ENCODE measurements around the gene ZNF474.

Gene ZNF474

GRCh38 chr5:122144236-122144635, 14.9 kb downstream of the ZNF474 start:
- no peak overlapping the region for H3K9ac ChIP-seq (ENCODE audit: low read depth, low read length)
- H3K9me3 ChIP-seq (ENCODE audit: insufficient read depth, low read depth, low read length), result no peaks in the 10 kb centered on the region
- no peaks in the 10 kb centered on the region for H3K4me1 ChIP-seq (ENCODE audit: insufficient read depth, low read length)
- no peaks in the 10 kb centered on the region for H3K27me3 ChIP-seq (ENCODE audit: insufficient read depth, low read length)
- H3K4me3 ChIP-seq (ENCODE audit: low read length), result no peak overlapping the region
- H3K27ac ChIP-seq (ENCODE audit: low read length), result no peak overlapping the region
- H3K36me3 ChIP-seq (ENCODE audit: insufficient read depth, low read depth, low read length), result no peaks in the 10 kb centered on the region

GRCh38 chr5:122145906-122146305, 16.6 kb downstream of the ZNF474 start:
- H3K4me3 ChIP-seq (ENCODE audit: low read length), result no peak overlapping the region
- H3K27ac ChIP-seq (ENCODE audit: low read length), result no peak overlapping the region
- no peak overlapping the region for H3K9ac ChIP-seq (ENCODE audit: low read depth, low read length)
- H3K36me3 ChIP-seq (ENCODE audit: insufficient read depth, low read depth, low read length), result no peaks in the 10 kb centered on the region
- H3K4me1 ChIP-seq (ENCODE audit: insufficient read depth, low read length), result no peaks in the 10 kb centered on the region
- H3K27me3 ChIP-seq (ENCODE audit: insufficient read depth, low read length), result no peaks in the 10 kb centered on the region
- no peaks in the 10 kb centered on the region for H3K9me3 ChIP-seq (ENCODE audit: insufficient read depth, low read depth, low read length)

- no peaks in the 10 kb centered on the region for H3K9me3 ChIP-seq (ENCODE audit: insufficient read depth, low read depth, low read length)
- no peaks in the 10 kb centered on the region for H3K4me1 ChIP-seq (ENCODE audit: insufficient read depth, low read length)
- no peaks in the 10 kb centered on the region for H3K27me3 ChIP-seq (ENCODE audit: insufficient read depth, low read length)
- no peak overlapping the region for H3K27ac ChIP-seq (ENCODE audit: low read length)
- no peak overlapping the region for H3K4me3 ChIP-seq (ENCODE audit: low read length)
- no peak overlapping the region for H3K9ac ChIP-seq (ENCODE audit: low read depth, low read length)
- no peaks in the 10 kb centered on the region for H3K36me3 ChIP-seq (ENCODE audit: insufficient read depth, low read depth, low read length)
Observed at GRCh38 chr5:122149321-122150090, 20.2 kb downstream of the ZNF474 start.

DNA sequence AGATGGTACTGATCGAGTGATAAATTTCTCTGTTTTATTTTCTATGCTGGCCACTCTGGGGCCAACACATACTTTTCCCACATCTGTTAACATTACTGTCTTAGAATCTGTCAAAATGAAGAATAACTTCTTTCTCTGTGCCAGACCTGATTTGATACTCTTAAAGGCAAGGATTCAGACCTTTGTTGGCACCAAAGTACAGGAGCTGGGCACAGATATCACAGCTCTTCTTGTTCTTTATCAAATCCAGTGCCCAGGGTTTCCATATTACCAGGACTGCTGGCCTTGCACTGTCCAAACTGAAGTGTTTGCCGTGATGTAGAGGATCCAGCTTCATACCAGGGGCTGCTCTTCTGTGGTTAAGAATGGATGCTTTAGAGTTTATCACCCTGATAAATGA, 20.9 kb downstream of the ZNF474 start:
- H3K4me1 ChIP-seq (ENCODE audit: insufficient read depth, low read length), result no peaks in the 10 kb centered on the region

DNA sequence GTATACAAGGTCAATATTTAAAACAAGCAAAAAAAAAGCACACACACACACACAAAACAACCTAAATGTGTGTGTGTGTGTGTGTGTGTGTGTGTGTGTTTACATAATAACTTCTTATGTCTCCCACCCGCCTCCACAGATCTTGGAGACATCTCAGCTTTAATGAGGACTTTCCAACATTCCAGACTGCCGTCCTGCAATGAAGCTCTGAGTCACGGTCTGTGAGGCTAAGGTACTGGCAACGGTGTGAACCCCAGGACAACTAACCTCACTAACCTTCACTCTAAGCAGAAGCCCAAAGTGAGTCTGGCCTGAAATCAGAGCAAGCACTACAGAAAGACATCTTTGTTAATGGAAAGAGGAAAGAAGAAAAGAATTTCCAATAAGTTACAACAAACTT, 22.3 kb downstream of the ZNF474 start:
- no peaks in the 10 kb centered on the region for H3K36me3 ChIP-seq (ENCODE audit: insufficient read depth, low read depth, low read length)
- H3K27ac ChIP-seq (ENCODE audit: low read length), result no peak overlapping the region
- H3K9me3 ChIP-seq (ENCODE audit: insufficient read depth, low read depth, low read length), result no peaks in the 10 kb centered on the region
- no peak overlapping the region for H3K4me3 ChIP-seq (ENCODE audit: low read length)
- H3K27me3 ChIP-seq (ENCODE audit: insufficient read depth, low read length), result no peaks in the 10 kb centered on the region
- H3K9ac ChIP-seq (ENCODE audit: low read depth, low read length), result no peak overlapping the region
- H3K4me1 ChIP-seq (ENCODE audit: insufficient read depth, low read length), result no peaks in the 10 kb centered on the region

More for the DNA sequence above, 20.9 kb downstream of the ZNF474 start:
- no peak overlapping the region for H3K27ac ChIP-seq (ENCODE audit: low read length)
- no peak overlapping the region for H3K9ac ChIP-seq (ENCODE audit: low read depth, low read length)
- H3K4me3 ChIP-seq (ENCODE audit: low read length), result no peak overlapping the region
- H3K36me3 ChIP-seq (ENCODE audit: insufficient read depth, low read depth, low read length), result no peaks in the 10 kb centered on the region
- no peaks in the 10 kb centered on the region for H3K27me3 ChIP-seq (ENCODE audit: insufficient read depth, low read length)
- H3K9me3 ChIP-seq (ENCODE audit: insufficient read depth, low read depth, low read length), result no peaks in the 10 kb centered on the region

GRCh38 chr5:122152266-122152900, 23.0 kb downstream of the ZNF474 start:
- Histone ChIP-seq H3K9me3 (ENCODE audit: insufficient read depth, low read depth, low read length) (no peaks in the 10 kb centered on the region), H3K4me1 (ENCODE audit: insufficient read depth, low read length) (no peaks in the 10 kb centered on the region), H3K9ac (ENCODE audit: low read depth, low read length) (no peak overlapping the region), H3K4me3 (ENCODE audit: low read length) (no peak overlapping the region), H3K27ac (ENCODE audit: low read length) (no peak overlapping the region), H3K27me3 (ENCODE audit: insufficient read depth, low read length) (no peaks in the 10 kb centered on the region), H3K36me3 (ENCODE audit: insufficient read depth, low read depth, low read length) (no peaks in the 10 kb centered on the region)

- H3K9me3 ChIP-seq (ENCODE audit: insufficient read depth, low read depth, low read length), result no peaks in the 10 kb centered on the region
- no peaks in the 10 kb centered on the region for H3K27me3 ChIP-seq (ENCODE audit: insufficient read depth, low read length)
- H3K9ac ChIP-seq (ENCODE audit: low read depth, low read length), result no peak overlapping the region
- H3K27ac ChIP-seq (ENCODE audit: low read length), result no peak overlapping the region
- H3K4me3 ChIP-seq (ENCODE audit: low read length), result no peak overlapping the region
- no peaks in the 10 kb centered on the region for H3K36me3 ChIP-seq (ENCODE audit: insufficient read depth, low read depth, low read length)
- H3K4me1 ChIP-seq (ENCODE audit: insufficient read depth, low read length), result no peaks in the 10 kb centered on the region
Observed at GRCh38 chr5:122153230-122153629, 23.9 kb downstream of the ZNF474 start.

DNA sequence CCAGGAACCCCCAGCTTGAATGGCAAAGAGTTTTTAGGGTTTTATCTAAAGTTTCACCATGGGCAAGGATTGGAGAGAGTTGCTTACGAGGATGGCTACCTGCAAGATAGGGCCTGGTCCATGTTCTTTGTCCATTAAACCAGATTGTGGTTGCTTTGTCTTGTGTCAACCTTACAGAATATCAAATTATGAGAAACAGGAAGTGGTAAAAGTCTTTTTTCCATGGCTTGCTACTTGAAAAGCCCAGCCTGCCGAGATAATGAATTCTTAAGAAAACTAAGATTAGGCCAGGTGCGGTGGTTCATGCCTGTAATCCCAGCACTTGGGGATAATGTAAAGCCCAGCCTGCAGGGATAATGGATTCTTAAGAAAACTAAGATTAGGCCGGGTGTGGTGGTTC, 24.4 kb downstream of the ZNF474 start:
- Histone ChIP-seq H3K4me1 (ENCODE audit: insufficient read depth, low read length) (no peaks in the 10 kb centered on the region), H3K27ac (ENCODE audit: low read length) (no peak overlapping the region), H3K9ac (ENCODE audit: low read depth, low read length) (no peak overlapping the region), H3K9me3 (ENCODE audit: insufficient read depth, low read depth, low read length) (no peaks in the 10 kb centered on the region), H3K4me3 (ENCODE audit: low read length) (no peak overlapping the region), H3K36me3 (ENCODE audit: insufficient read depth, low read depth, low read length) (no peaks in the 10 kb centered on the region), H3K27me3 (ENCODE audit: insufficient read depth, low read length) (no peaks in the 10 kb centered on the region)

DNA sequence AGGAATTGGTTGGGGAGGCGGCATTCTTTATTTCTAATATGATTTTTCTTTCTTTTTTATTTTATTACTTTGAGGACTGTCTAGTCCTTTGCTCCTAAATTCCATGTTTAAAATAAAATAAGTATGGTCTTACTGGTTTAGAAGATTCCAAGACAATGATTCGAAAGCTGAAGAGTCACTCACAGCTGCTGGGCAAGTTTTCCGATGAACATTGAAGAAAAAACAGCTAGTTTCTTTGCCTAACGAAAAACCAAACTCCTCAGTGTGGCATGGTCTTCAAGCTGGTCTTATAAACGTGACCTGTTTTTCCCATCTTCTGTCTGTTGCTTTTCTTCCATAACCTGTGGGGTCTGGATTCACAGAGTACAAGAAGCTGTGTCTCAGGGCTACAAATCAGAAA, 25.1 kb downstream of the ZNF474 start:
- H3K36me3 ChIP-seq (ENCODE audit: insufficient read depth, low read depth, low read length), result no peaks in the 10 kb centered on the region
- no peak overlapping the region for H3K9ac ChIP-seq (ENCODE audit: low read depth, low read length)
- no peaks in the 10 kb centered on the region for H3K4me1 ChIP-seq (ENCODE audit: insufficient read depth, low read length)
- no peaks in the 10 kb centered on the region for H3K9me3 ChIP-seq (ENCODE audit: insufficient read depth, low read depth, low read length)
- H3K27me3 ChIP-seq (ENCODE audit: insufficient read depth, low read length), result no peaks in the 10 kb centered on the region
- H3K4me3 ChIP-seq (ENCODE audit: low read length), result no peak overlapping the region
- no peak overlapping the region for H3K27ac ChIP-seq (ENCODE audit: low read length)

DNA sequence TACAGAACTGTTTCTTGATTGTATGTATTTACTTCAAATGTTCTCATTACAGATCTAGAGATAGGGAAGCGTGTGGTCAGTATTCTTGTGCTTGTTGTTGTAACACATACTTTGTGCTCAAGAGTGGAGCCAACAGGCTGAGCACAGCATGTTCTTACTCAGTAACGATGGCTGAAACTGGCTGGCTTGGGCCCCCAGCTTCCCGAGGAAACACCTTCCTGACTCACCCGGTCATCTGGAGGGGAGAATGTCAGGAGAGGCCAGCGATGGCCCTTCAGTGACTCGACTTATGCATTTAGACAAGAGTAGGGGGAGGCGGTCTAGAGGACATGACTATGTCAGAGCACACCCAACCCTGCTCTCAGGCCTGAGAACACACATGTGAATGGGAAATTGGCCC, 25.6 kb downstream of the ZNF474 start:
- Histone ChIP-seq H3K27ac (ENCODE audit: low read length) (no peak overlapping the region), H3K4me3 (ENCODE audit: low read length) (no peak overlapping the region), H3K9ac (ENCODE audit: low read depth, low read length) (no peak overlapping the region), H3K9me3 (ENCODE audit: insufficient read depth, low read depth, low read length) (no peaks in the 10 kb centered on the region), H3K27me3 (ENCODE audit: insufficient read depth, low read length) (no peaks in the 10 kb centered on the region), H3K36me3 (ENCODE audit: insufficient read depth, low read depth, low read length) (no peaks in the 10 kb centered on the region), H3K4me1 (ENCODE audit: insufficient read depth, low read length) (no peaks in the 10 kb centered on the region)

- no peaks in the 10 kb centered on the region for H3K27me3 ChIP-seq (ENCODE audit: insufficient read depth, low read length)
- no peaks in the 10 kb centered on the region for H3K9me3 ChIP-seq (ENCODE audit: insufficient read depth, low read depth, low read length)
- H3K36me3 ChIP-seq (ENCODE audit: insufficient read depth, low read depth, low read length), result no peaks in the 10 kb centered on the region
- H3K27ac ChIP-seq (ENCODE audit: low read length), result no peak overlapping the region
- H3K9ac ChIP-seq (ENCODE audit: low read depth, low read length), result no peak overlapping the region
- H3K4me1 ChIP-seq (ENCODE audit: insufficient read depth, low read length), result no peaks in the 10 kb centered on the region
- H3K4me3 ChIP-seq (ENCODE audit: low read length), result no peak overlapping the region
Observed at GRCh38 chr5:122155546-122155945, 26.2 kb downstream of the ZNF474 start.

GRCh38 chr5:122156724-122157325, 27.5 kb downstream of the ZNF474 start:
- Histone ChIP-seq H3K27ac (ENCODE audit: low read length) (no peak overlapping the region), H3K27me3 (ENCODE audit: insufficient read depth, low read length) (no peaks in the 10 kb centered on the region), H3K9me3 (ENCODE audit: insufficient read depth, low read depth, low read length) (no peaks in the 10 kb centered on the region), H3K36me3 (ENCODE audit: insufficient read depth, low read depth, low read length) (no peaks in the 10 kb centered on the region), H3K4me3 (ENCODE audit: low read length) (no peak overlapping the region), H3K9ac (ENCODE audit: low read depth, low read length) (no peak overlapping the region), H3K4me1 (ENCODE audit: insufficient read depth, low read length) (no peaks in the 10 kb centered on the region)
